GM21515 (cell line): ENCODE data around the gene PRICKLE3.
"Not testable (repeated sequence)": the region's sequence is repeated elsewhere in the genome, so short reads cannot be mapped to it uniquely, and the experiment has no call there.

Experiments
- ATAC-seq: cut with Tn5 transposase; IDR thresholded peaks from one replicate; pipeline ENCODE4 v1.9.1; 2021; ENCODE audit not compliant: unreplicated experiment

Gene PRICKLE3

GRCh38 chrX:49161632-49162031, 24.5 kb downstream of the PRICKLE3 start:
- ATAC-seq = no peak

DNA sequence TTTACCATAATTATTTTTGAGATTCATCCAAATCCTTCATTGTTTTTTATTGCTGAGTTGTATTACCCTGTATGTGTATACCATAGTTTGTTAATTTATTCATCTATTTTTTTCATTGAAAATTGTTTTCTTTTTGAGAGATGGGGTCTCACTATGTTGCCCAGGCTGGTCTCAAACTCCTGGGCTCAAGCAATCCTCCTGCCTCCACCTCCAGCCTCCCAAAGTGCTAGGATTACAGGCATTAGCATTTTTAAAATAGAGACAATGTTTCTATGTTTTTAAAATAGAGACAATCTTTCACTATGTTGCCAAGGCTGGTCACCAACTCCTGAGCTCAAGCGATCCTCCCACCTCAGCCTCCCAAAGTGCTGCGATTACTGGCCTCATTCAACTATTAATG, 25.3 kb downstream of the PRICKLE3 start:
- ATAC-seq = no peak

- ATAC-seq = no peak
Measured at GRCh38 chrX:49157194-49157593, 29.0 kb downstream of the PRICKLE3 start.

- ATAC-seq = peak; percentile 90
Measured at GRCh38 chrX:49155900-49156837, 30.0 kb downstream of the PRICKLE3 start.

DNA sequence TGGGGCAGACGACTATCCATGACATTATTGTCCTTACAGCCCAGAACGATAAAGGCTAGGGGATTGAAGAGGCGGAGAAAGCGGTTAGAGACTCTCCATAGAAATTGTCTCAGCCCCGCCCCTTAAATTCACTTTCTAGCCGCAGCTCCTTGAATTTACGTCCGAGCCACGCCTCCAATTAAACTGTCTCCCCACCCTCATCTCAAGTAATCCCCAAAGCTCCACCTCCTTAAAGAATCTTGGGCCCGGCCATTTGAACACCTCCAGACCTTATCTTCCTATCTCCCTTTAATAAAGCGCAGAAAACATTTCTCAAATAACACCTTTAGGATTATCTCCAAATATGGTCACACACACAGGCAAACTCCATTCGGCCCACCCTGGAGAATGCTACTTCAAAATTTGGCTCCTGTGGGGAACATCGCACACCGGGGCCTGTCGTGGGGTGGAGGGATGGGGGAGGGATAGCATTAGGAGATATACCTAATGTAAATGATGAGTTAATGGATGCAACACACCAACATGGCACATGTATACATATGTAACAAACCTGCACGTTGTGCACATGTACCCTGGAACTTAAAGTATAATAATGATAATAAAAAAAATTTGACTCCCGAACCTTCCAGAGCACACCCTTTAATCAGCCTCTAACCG, 30.8 kb downstream of the PRICKLE3 start:
- no peak for ATAC-seq

DNA sequence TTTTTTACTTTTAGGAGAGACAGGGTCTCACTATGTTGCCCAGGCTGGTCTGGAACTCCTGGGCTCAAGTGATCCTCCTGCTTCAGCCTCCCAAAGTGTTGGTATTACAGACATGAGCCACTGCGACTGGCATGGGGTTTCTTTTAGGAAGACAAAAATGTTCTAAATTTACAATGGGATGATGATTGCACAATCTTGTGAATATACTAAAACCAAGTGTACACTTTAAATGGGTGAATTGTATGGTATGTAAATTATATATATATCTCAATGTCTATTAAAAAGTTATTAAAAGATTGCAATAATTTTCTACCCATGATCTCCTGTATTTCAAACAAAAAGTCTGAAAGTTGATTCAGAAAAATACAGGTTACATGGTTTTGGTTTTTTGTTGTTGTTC, 32.7 kb downstream of the PRICKLE3 start:
- no peak for ATAC-seq

- not testable (repeated sequence) for ATAC-seq
Measured at GRCh38 chrX:49149291-49149690, 36.9 kb downstream of the PRICKLE3 start.

DNA sequence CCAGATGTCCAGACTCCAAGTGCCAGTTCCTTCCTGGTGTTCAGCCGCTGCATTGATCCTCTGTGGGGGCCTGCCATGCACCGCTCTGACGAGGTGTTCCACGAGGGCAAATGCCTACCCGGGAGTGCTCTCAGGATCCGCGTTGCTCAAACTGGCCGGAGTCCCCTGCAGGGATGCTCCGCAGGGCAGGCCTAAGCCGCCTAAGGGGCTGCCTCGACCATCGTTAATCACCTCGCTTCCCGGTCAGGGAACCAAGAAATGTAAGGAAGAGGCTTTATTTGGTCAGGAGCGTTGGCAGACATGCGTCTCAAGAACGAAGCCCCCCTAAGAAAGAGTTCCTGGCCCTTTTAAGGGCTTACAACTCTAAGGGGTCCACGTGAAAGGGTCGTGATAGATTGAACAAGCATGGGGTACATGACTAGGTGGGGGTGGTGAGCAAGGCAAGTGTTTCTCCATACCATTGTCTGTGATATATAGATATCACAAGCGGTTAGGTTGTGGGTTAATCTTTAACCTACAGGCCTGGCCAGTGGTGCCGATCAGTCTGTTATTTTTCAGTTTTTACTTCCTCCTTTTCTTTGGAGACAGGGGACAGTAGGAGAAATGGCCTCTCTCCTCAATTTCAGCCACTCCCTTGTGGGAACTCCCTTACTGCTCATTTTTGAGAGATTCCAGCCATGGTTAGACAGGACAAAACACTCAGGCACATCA, 37.6 kb downstream of the PRICKLE3 start:
- not testable (repeated sequence) for ATAC-seq

- no peak for ATAC-seq
Measured at GRCh38 chrX:49147936-49148335, 38.2 kb downstream of the PRICKLE3 start.

DNA sequence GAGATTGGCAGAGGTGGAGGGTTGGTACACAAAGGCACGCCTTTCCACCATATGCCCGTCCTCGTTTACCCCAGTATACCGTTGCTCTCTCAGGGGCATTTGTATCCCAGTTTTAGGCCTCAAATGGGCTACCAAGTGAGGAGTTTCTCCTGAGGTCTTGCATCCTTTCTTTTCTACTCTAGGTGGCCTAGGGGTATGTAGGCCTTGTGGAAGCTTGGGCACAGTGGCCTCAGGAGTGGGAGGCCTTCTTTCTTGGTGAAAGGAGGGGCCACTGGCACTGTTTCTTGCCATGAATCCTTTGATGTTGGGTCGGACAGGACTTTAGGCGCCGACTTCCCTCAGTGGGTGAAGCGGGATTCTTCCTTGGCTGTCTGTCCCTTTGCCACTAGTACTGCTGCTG, 38.9 kb downstream of the PRICKLE3 start:
- ATAC-seq = no peak

DNA sequence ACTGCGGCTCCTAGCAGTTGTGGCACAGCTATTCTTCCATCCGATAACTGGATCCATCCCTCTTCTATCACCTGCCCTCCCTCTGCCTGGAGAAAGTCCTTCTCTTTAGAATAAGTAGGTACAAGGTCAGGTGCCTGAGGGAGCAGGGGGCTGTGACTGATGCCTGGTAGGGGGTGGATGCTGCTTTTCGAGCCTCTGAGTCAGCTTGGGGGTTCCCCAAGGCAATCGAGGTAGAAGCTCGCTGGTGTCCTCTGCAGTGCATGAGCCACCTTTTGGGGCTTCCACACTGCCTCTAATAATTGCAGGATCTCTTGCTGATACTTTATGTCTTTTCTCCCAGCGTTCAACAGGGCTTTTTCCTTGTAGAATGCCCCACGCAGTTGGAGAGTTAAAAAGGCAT, 43.0 kb downstream of the PRICKLE3 start:
- ATAC-seq = not testable (repeated sequence)

DNA sequence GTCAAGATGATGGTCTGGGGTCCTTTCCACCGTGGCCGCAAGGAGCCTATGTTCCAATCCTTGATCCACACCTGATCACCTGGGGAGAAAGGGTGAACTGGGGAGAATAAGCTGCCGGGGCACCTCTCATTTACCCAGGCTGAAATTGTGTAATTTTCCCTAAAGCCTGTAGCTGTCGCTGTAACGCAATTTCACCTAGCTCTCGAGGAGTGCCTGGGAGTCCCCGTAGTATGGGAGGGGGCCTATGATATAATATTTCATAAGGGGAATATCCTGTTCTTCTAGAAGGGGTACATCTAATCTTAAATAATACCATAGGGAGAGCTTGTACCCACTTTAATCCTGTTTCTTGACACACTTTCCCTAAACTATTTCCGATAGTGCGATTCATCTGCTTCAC, 43.9 kb downstream of the PRICKLE3 start:
- ATAC-seq = not testable (repeated sequence)

- ATAC-seq = no peak
Measured at GRCh38 chrX:49139713-49140112, 46.5 kb downstream of the PRICKLE3 start.

- ATAC-seq = no peak
Measured at GRCh38 chrX:49137492-49137891, 48.7 kb downstream of the PRICKLE3 start.

DNA sequence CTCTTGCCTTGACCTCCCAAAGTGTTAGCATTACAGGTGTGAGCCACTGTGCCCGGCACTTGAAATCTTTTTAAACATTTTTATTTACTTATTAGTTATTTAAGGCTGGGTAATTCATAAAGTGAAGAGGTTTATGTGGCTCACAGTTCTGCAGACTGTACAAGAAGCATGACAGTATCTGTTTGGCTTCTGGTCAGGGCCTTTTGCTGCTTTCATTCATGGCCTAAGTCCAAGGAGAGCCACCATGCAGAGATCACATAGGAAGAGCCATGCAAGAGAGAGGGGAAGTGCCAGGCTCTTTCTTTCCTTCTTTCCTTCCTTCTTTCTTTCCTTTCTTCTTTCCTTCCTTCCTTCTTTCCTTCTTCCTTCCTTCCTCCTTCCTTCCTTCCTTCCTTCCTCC, 52.4 kb downstream of the PRICKLE3 start:
- ATAC-seq = no peak

- not testable (repeated sequence) for ATAC-seq
Measured at GRCh38 chrX:49132275-49132674, 53.9 kb downstream of the PRICKLE3 start.

DNA sequence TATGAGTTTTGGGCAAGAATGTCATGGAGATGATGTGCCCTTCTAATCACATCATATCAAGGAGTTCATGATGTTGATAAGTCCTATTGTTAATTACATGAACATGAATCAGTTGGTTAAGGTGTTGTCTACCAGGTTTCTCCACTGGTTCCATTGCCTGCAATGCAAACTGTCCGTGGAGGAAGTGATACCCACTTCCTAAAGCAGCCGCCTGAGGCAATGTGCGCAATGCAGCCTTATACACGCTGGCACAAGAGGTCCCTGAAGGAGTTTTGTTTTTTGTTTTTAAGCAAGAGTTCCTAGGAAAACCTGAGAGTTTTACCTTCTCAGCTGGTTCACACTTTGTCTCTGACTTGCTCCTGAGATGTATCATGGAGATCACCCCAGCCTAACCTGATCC, 56.7 kb downstream of the PRICKLE3 start:
- ATAC-seq = no peak

DNA sequence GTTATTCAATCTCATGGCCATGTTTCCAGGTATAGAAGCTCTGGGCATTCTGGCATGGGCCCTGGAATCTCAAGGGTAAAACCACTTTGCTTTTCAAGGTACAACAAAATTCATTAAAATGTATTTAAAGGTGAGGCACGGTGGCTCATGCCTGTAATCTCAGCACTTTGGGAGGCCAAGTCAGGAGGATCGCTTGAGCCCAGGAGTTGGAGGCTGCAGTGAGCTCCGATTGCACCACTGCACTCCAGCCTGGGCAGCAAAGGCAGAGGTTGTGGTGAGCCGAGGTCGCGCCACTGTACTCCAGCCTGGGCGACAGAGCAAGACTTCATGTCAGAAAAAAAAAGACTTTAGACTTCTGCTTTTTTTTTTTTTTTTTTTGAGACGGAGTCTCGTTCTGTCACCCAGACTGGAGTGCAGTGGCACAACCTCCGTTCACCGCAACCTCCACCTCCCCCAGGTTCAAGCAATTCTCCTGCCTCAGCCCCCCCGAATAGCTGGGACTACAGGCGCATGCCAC, 58.4 kb downstream of the PRICKLE3 start:
- ATAC-seq = not testable (repeated sequence)
